K562 (cell line): Measurements from ENCODE around the gene EVA1B.

Experiments
- CCNT2 ChIP-seq: IDR thresholded peaks from 2 replicates; pipeline ENCODE4 v1.6.1; 2011; ENCODE audit warnings: borderline replicate concordance, low read depth, mild to moderate bottlenecking, moderate library complexity, mixed read lengths, low read length; ENCODE audit not compliant: insufficient read length; ENCODE audit errors: extremely low read depth
- CHCHD3 ChIP-seq: fragments of 250-450 bp; sonication (Bioruptor Pico); IDR thresholded peaks from 2 replicates; pipeline ENCODE4 v2.1.2; 2022; ENCODE audit warnings: mild to moderate bottlenecking
- CTCF ChIP-seq, 3 experiments: IDR thresholded peaks in 2 of 3; conservative IDR thresholded peaks in 1 of 3; 2 replicates each; pipeline ENCODE4 v1.5.1; 2011 to 2012; ENCODE audit warnings: low read length in 3 of 3, mild to moderate bottlenecking in 3 of 3, control low read depth in 2 of 3, improper control_type of control experiment in 1 of 3, inconsistent platforms in 1 of 3, low read depth in 1 of 3, mixed read lengths in 1 of 3, moderate library complexity in 1 of 3; ENCODE audit not compliant: insufficient read depth in 2 of 3
- E2F8 ChIP-seq: fragments of 450-650 bp; IDR thresholded peaks from 2 replicates; pipeline ENCODE4 v1.7.1; 2018; ENCODE audit warnings: mild to moderate bottlenecking, low read depth; ENCODE audit not compliant: partially characterized antibody
- HEY1 ChIP-seq: fragments of 250-450 bp; sonication (Bioruptor Pico); IDR thresholded peaks from 2 replicates; pipeline ENCODE4 v1.5.0; 2020; ENCODE audit warnings: mild to moderate bottlenecking, moderate library complexity, borderline replicate concordance
- HOXB6 ChIP-seq: fragments of 250-450 bp; sonication (Bioruptor Pico); IDR thresholded peaks from 2 replicates; pipeline ENCODE4 v1.5.1; 2022; ENCODE audit warnings: mild to moderate bottlenecking, borderline replicate concordance
- NFATC3 ChIP-seq: fragments of 450-650 bp; IDR thresholded peaks from 2 replicates; pipeline ENCODE4 v1.6.1; 2017; ENCODE audit warnings: mild to moderate bottlenecking
- NFXL1 ChIP-seq: fragments of 450-650 bp; formaldehyde crosslinking; IDR thresholded peaks from 2 replicates; pipeline ENCODE4 v1.4.0; 2021; ENCODE audit warnings: mild to moderate bottlenecking
- NR2C2 ChIP-seq, 2 experiments: fragments of 200-800 bp in 1 of 2; sonication (Bioruptor generic) in 1 of 2; sonication (generic) in 1 of 2; formaldehyde crosslinking in 1 of 2; IDR thresholded peaks; 2 replicates each; pipeline versions ENCODE4 v1.6.1 to v1.8.0; 2016 to 2022; ENCODE audit warnings: mild to moderate bottlenecking in 1 of 2, missing compliant biosample characterization in 1 of 2, missing genetic modification characterization in 1 of 2, missing genetic modification reagents in 1 of 2
- POLR2A ChIP-seq: fragments of 450-650 bp; conservative IDR thresholded peaks from 2 replicates; pipeline ENCODE4 v1.6.1; 2016
- POLR2AphosphoS5 ChIP-seq: IDR thresholded peaks from 2 replicates; pipeline ENCODE4 v1.6.1; 2011; ENCODE audit warnings: mild to moderate bottlenecking, low read depth, low read length, moderate library complexity; ENCODE audit not compliant: control insufficient read depth, insufficient read depth

GRCh38 chr1:36330940-36331339 is 7.5 kb upstream of the EVA1B start:
- TF ChIP-seq E2F8 (no peak), NFATC3 (no peak), CTCF (IDR thresholded peaks at IDR 0.05 in 2 of 3, conservative IDR thresholded peaks at IDR 0.05 in 1 of 3; ENCODE audit: insufficient read depth in 2 of 3, low read depth in 1 of 3, low read length in 3 of 3) (no peak), HOXB6 (CRISPR knock-in tag) (no peak), NR2C2 (CRISPR knock-in tag; IDR thresholded peaks at IDR 0.05) (no peak), NR2C2 (tag; IDR thresholded peaks at IDR 0.05) (no peak), POLR2AphosphoS5 (no peak), CCNT2 (no peak), POLR2A (no peak), NFXL1 (CRISPR knock-in tag) (no peak), HEY1 (CRISPR knock-in tag) (no peak), CHCHD3 (CRISPR knock-in tag) (no peak)
